Stimulated activated CD8-positive, alpha-beta memory T cell treated with anti-CD3 and anti-CD28 coated beads, Interleukin-7, amount 100 ng/mL, for 1 hour (primary cell): ENCODE measurements around the gene UST.
"Not testable (repeated sequence)": the region's sequence is repeated elsewhere in the genome, so short reads cannot be mapped to it uniquely, and the experiment has no call there.

Source experiments
- DNase-seq, 2 donors: peaks; one replicate each; pipeline ENCODE4 v3.0.0-alpha.2; 2020; ENCODE audit warnings: low read depth in 2 of 2

Gene UST

DNA sequence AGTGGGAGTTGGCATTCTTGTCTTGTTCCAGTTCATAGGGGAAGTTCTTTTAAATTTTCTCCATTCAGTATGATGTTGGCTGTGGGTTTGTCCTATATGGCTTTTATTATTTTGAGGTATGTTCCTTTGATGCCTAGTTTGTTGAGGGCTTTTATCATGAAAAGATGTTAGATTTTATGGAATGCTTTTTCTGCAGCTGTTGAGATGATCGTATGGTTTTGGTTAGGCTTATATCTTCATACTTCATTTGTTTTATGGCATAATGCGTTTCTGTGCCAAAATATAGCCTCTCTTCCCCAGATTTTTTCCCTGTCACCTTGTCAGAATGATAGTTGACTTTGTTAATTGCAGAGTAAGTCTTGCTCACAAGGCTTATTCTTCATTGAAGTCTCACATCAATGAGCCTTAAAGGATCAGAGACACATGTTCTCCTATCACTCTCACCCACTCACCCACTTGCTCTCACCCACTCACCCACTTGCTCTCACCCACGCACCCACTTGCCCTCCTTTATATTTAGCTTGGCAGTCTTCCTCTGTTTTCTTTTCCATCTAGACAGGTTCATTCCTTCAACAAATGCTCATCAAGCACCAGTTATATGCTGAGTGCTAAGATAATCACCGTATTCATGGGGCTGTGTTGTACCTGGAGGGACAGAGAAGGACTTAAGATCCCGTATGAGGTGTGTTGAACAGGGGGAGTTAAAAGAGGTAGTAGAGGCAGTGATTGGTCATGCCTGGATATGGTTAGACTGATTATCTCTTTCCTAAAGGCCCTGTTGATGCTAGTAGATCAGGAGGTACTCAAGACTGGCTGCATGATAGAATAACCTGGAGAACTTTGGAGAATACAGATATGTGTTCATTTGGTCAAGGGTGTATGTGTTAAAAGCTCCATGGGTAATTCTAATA is 19.3 kb downstream of the UST start:
- no peak for DNase-seq

DNA sequence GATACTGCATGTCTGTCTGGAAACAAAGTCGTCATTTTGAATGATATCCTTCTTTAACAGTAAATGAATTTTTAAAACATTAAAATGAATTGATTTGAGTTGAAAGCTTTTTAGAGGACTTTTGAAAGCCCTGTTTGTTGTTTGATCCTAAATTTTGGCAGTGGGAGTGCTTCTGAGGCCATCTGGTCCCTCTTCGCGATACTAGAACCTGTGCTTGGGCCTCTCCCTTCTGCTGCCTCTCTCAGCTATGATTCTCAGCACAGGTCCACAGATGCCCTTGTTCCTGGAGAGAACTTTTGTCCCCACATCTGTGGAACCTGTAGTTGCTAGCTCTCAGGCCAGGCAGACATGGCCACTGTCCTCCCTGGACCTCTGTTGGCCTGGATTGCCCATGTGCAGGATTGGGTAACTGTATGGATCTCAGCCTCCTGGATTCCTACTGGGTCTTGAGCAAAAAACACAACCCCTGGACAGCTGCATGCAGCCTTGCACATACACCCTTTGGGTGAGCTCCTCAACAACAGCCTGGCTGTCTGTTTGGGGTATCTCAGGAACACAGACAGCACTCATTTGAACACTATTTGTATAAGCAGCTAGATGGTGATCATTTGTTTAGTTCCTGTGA is 21.9 kb downstream of the UST start:
- DNase-seq = no peak

DNA sequence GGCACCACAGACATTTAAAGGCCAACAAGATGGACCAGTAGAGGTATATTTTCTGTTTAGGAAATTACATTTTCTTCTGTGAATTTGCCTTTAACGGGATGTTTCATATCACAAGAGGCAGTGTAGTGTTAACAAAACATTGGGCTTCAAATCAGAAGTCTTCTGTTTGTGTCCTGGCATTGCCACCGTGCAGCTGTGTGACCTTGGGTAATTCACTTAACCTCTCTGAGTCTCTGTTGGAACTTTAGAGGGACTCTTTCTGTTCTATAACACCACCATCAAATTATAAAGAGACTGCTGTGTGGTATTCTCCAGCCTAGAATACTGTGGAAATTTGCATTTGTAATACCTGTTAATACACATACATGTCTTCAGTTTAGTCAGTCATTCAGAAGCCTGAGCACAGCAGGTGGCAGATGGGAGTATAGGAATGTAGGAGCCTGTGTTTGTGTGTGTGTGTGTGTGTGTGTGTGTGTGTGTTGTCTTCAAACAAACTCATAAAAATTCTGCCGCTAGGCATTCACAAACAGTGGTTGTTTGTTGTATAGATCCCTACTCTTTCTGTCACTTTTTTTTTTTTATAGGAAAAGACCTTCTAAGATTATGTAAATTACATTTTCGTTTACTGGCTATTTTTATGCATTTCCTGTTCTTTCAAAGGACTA is 22.6 kb downstream of the UST start:
- DNase-seq = no peak

DNA sequence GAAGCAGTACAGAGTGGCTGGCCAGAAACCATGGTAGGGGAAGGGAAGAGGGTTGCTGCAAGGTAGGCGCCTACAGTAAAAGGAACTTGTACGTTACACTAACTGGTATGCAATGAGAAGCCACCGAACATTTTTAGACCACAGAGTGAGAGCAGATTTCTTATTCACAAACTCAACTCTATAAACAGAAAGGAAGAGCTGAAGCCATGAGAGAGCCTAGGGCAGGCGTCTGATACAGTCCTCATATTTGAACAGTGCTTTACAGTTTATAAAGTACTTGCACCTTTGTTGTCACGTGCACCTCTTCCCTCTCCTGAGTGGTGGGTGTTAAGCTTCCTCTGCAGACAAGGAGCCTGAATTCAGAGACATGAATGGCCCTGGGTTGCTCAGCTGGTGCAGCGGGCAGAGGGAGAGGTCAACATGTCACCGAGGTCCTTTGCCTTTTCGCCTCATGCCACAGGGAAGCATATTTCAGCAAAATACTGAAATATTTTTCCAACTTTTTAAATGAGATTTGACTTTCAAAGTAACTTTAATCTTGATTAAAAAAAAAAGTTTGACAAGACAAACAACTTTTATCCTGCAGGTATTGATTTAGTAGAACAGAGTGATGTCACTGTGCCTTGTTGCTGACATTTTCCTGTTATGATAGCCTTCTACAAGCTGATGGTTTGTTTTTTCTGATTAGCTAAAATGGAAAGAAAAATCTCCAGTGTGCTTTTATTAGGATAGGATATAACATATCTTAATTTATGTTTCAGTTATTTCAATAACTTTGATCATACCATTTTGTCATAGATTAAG is 23.8 kb downstream of the UST start:
- no peak for DNase-seq

DNA sequence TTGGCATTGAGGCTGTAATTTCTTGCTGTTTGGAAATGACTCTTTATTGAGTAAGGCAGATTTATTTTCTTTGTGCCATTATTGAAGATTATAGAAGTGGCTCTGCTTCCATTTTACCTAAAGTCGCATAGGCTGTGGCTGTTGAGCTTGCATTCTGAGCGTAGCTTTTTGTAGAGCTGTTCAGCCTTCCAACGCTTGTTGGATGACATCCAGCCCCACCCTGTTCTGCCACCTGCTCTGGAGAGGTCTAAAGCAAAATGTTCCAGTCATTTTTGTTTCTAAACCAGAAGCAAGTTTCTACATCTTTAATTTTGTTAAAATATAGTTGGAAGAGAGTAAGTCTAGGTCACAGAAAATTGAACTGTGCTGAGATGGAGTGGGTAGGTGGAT is 24.4 kb downstream of the UST start:
- no peak for DNase-seq

DNA sequence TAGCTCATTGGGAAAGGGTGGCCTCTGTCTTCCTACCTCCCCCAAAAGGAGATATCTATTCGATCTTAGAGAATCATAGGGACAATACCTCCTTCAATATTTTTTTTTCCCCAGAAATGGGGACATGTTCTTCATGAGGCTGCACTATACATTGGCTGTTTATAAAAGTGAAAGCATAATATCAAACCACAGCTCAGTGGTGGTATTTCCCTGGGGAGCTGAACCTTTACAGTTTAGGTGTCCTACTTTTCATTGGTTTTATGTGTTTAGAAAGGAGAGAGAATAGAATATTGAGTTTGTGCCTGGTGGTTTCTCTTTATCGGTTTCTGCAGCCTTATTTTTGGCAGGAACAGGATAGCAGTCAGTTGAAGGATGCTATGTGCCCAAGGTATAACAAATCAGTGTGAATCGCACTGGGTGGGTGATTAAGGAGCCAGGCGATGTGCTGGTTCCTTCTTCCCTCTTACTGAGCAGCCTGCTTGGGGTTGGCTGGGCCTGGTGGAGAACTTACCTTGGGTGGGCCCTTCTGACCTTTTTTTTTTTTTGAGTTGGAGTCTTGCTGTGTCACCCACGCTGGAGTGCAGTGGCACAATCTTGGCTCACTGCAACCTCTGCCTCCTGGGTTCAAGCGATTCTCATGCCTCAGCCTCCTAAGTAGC is 25.2 kb downstream of the UST start:
- DNase-seq = no peak

DNA sequence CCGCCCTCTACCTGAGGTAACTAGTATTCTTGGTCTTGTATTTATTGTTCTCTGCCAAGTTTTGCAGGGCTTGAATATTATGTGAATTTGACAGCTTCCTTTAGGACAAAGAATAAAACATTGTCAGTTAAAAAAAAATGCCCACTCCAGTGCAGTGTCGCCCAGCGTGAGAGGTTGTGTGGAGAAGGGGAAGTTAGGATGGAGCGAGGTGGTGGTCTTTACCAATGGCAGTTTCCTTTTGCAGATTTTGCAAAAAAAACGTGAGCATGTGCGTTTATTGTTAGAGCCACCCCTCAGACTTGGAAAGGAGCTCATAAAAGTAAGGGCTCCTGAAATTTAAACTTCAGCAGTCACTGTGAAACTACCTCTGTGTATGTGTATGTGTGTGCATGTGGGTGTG is 28.3 kb downstream of the UST start:
- DNase-seq = no peak

DNA sequence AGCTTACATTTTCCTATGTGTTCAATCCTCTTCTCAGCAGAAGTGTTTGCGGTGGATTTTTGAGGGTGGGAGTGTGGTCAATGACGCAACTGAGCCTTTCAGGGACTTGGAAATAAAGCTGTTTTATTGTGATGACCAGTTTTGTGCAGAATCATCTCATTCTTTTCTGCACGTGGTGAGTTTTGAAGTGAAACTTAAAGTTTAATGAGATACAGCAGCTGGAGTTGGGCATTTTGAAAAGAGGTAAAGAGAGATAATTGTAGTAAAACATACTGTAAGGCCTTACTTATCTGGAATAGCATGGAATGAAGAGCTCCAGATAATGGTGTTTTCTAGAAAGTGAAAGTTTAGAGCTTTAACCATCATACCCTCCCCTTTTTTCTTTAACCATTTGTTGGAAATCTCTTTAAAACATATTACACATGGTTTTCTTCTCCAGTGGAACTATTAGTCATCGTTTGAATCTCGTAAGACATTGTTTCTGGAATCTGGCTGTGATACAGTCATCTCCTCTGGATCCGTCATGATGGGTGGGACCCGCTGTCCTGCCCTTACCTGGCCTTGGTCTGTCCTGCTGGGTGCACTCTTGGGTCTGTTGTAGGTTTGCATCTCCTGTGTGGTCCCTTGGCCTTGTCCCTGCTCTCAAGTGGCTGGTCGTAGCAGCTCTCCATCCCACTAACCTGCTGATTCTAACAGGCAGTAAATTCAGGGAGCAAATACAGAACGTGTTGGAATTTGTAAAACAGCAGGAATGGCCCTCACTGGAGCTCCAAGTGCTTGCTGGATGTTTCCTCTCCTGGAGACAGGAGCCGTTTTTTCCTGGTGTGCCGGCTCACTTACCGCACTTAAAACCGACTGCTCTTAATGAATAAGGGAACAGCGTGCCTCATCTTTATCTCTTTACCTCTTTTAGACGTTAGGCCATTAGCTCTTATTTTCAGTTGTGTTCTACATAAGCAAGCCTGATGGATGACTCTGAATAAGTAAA is 29.8 kb downstream of the UST start:
- DNase-seq = no peak

DNA sequence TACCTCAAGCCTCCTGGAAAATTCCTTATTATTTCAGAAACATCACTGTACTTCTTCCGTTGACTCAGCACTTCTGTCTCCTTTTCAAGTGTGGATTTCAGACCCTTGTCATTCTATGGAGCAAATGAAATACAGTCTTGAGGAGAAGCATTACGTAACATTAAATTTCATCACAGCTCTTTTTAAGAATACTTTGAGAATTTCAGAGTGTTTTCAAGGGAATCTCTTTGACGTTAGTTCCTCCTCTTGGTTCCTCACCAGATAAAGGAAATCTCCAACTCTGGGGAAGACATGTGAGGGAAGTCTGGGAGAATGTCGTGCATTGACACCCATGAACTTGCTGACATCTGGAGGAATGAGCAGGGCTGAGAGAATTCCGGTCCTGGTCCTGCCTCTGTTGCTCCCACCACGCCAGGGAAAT is 32.3 kb downstream of the UST start:
- no peak for DNase-seq

DNA sequence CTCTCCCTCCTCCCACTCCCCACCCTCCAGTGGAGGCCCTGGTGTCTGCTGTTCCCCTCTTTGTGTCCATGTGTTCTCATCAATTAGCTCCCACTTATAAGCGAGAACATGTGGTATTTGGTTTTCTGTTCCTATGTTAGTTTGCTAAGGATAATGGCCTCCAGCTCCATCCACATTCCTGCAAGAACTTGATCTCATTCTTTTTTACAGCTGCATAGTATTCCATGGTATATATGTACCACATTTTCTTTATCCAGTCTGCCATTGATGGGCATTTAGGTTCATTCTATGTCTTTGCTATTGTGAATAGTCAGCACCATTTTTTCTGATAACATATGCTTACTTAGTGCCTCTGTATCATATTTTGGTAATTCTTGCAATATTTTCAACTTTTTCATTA is 33.6 kb downstream of the UST start:
- not testable (repeated sequence) for DNase-seq

DNA sequence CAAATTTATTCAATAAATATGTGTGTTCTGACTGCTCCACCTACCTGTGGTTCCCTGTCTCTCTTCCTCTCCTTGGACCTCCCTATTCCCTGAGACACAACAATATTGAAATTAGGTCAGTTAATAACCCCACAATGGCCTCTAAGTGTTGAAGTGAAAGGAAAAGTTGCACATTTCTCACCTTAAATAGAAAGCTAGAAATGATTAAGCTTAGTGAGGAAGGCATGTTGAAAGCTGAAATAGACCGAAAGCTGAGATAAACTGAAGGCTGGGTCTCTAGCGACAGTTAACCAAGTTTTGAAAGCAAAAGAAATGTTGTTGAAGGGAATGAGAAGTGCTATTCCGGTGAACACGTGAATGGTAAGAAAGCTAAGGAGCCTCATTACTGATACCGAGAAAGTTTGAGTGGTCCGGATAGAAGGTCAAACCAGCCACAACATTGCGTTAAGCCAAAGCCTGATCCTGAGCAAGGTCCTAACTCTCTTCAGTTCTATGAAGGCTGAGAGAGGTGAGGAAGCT is 34.1 kb downstream of the UST start:
- no peak for DNase-seq

DNA sequence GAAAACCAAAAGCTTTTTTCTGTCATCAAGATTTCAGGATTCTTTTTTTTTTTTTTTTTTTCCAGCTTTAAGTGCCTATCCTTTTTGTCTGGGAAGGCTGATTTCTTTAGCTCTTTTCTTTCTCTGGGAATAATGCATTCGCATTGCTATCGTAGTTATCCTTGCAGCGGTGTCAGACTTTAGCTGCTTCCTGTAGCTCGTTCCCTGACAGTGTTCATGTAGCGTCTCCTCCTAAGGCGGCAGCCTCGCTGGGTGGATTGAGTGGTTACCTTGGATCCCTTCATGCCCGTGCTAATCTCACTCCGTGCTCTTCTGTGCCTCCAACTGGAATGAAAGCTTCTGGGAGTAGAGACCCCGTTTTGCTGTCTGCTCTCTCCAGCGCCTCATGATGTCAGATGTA is 43.1 kb downstream of the UST start:
- DNase-seq = no peak

DNA sequence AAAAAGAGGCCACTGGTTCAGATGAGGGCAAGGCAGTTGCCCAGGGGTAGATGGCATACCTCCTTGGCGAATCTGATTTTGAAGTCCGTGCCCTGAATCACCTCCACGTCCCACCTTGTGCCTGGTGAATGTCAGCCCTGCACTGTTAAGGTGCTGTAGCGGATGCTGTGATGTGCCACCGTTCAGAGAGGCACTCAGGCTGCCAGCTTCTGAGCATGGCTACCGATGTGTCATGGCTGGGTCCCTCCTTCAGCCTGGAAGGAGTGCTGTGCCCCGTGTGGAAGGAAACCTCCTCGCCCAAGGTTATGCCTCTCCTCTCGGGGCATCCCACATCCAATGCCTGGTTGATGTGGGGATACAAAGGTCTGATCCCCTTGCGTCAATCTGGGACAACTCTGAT is 43.6 kb downstream of the UST start:
- no peak for DNase-seq

DNA sequence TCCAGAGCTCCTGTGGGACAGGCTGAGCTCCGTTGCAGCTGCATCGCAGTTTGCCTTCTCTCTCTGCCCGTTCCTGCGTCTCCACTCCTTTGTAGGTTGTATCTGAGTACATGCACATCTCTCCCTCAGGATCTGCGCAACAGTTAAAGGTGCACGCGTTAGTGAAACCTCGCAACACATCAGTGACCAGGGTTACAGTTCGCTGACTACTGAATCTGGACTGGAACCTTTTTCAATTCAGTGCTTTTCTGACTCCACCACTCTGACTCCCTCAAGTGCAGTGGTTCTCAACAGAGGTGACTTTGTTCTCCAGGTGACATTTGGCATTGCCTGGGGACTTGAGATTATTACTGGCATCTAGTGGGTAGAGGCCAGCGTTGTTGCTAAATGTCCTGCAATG is 44.0 kb downstream of the UST start:
- no peak for DNase-seq

DNA sequence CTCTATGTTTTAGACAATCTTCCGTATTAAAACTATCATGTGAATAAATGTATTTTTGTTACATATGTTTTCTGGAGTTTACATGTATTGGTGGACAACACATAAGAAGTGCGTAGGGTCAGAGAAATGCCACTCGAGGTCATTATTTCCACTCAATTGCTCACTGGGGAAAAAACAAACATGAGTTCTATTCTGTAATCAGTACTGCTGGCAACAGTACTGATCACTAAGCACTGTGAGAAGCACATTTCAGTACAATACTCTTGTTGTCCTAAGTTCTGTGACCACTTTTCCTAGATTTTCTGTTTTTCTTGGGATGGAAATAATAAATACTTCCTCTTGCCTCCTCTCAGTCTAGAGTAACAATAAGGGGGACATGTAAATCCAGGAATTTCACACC is 44.5 kb downstream of the UST start:
- no peak for DNase-seq

DNA sequence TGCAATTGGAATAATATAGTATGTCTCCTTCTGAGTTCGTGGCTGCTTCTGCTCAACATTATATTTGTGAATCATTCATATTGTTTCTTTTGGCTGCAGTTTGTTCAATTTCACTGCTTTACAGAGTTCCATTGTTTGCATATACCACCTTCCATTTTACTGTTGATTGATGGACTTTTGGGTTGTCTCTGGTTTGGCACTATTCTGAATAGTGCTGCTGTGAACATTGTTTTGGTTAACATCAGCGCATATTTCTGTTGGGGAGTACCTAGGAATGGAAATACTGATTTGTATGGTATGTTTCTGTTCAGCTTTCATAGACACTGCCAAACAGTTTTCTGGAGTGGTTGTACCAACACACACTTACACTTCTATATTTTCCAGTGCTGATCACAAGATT is 46.9 kb downstream of the UST start:
- no peak for DNase-seq

DNA sequence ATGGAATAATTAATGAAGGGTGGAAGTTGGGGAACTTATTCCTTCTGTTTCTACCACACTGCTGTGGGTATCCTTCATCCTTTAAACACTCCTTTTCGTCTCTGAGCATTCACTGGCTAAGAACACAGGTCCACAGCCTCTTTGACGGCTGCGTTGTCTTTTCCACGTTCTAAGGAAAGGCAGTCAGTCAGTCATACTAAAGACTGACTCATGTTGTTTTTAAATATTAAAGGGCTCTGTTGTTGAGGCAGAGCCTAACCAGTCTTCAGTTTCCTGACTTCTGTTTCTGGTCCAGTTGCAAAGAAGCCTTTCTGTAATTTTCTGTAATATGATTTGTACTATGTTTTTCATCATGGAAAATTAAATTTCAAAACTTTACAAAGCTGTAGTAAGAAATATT is 48.0 kb downstream of the UST start:
- DNase-seq = no peak

DNA sequence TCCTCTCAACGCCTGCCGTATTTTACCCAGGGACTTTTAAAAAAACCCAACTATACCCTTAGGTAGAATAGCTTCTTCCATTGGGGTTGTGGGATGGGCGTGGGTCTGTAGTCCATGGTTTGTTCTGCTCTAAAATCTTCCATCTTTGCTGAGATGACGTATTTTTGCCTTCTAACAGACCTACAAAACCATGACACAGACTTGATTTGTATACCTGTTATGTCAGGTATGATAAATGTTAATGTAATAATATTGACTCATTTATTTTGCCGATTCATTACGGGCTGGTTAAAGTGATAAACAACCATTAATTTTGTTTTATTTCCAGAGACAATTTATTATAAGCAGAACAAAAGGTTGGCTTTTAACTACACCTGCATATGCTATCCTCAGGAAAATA is 48.7 kb downstream of the UST start:
- DNase-seq = no peak

DNA sequence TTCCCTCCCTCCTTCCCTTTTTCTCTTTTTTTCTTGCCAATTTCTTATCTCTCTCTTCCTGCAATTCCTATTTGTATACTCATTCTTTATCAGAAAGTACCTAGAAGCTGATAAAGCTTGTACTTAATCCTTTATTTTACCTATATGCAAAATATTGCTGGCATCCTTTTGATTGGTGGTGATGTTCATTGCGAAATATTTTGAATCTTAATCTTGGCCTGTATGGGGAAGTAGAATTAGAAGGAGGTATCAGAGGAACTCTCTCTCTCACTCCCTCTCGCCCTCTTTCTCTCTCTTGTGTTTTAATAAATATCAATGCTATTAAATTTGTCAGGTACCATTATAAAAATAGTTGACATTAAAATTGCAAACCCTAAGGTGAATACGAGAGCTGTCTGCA is 52.8 kb downstream of the UST start:
- no peak for DNase-seq

DNA sequence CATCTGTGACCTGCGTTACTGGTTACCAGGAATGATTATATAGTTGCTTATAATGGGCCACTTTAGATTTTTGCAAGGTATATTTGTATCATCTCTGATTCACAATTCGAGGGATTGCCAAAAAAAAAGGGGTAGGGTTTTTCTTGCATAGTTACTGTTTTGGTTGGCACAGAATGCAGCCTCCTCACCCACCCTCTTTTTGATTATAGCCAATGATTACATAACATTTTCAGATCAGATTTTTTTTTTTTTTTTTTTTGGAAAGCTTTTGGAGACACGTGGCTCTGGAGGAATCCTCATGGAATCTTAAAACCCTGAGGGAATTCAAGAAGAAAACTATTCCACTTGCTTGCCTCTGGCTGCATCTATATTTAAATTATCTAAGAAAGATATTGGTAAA is 53.7 kb downstream of the UST start:
- DNase-seq = no peak
